K562 (cell line): ENCODE results near the gene UBE2R2.

Source experiments
- TCF7 ChIP-seq: sonication (generic); IDR thresholded peaks from 2 replicates; pipeline ENCODE4 v1.6.1; 2016; ENCODE audit warnings: antibody characterized with exemption, borderline replicate concordance
- ZC3H11A ChIP-seq: IDR thresholded peaks from 2 replicates; pipeline ENCODE4 v1.6.1; 2012; ENCODE audit warnings: low read depth, low read length, improper control_type of control experiment

- TF ChIP-seq ZC3H11A (no peak), TCF7 (no peak)
Observed at GRCh38 chr9:33781736-33782135, 35.2 kb upstream of the UBE2R2 start.
